ENCODE data around the gene ATP8A1. TPM values are rescaled to one million over a fixed set of nuclear protein-coding genes. Genes with fewer than 3 reads are reported as not detected.
A peak's percentile ranks its signal among the peaks of the same experiment; 100 is the strongest.

The ATP8A1 gene
- total RNA-seq, 1 donor, result 26.9 TPM

GRCh38 chr4:42579903-42580302 lies 77.0 kb downstream of the ATP8A1 start:
- no peak for DNase-seq (ENCODE audit: low read depth in 2 of 3, low spot score in 2 of 3)

- no peak for DNase-seq (ENCODE audit: low read depth in 2 of 3, low spot score in 2 of 3)
Measured at GRCh38 chr4:42578187-42578586, 78.7 kb downstream of the ATP8A1 start.

GRCh38 chr4:42574870-42575430 lies 82.0 kb downstream of the ATP8A1 start:
- DNase-seq (ENCODE audit: low read depth in 2 of 3, low spot score in 2 of 3), result no peak

- no peak for DNase-seq (ENCODE audit: low read depth in 2 of 3, low spot score in 2 of 3)
Measured at GRCh38 chr4:42573249-42573648, 83.7 kb downstream of the ATP8A1 start.

- DNase-seq (ENCODE audit: low read depth in 2 of 3, low spot score in 2 of 3), result no peak
Measured at GRCh38 chr4:42570221-42570620, 86.7 kb downstream of the ATP8A1 start.

- DNase-seq (ENCODE audit: low read depth in 2 of 3, low spot score in 2 of 3), result peak; percentile 37 to 86 (median 68)
Measured at GRCh38 chr4:42568610-42569207, 88.2 kb downstream of the ATP8A1 start.

GRCh38 chr4:42566835-42567234 lies 90.1 kb downstream of the ATP8A1 start:
- DNase-seq (ENCODE audit: low read depth in 2 of 3, low spot score in 2 of 3), result no peak

GRCh38 chr4:42562016-42562415 lies 94.9 kb downstream of the ATP8A1 start:
- no peak for DNase-seq (ENCODE audit: low read depth in 2 of 3, low spot score in 2 of 3)

GRCh38 chr4:42561031-42561430 lies 95.9 kb downstream of the ATP8A1 start:
- DNase-seq (ENCODE audit: low read depth in 2 of 3, low spot score in 2 of 3), result no peak

GRCh38 chr4:42560467-42560861 lies 96.4 kb downstream of the ATP8A1 start:
- no peak for DNase-seq (ENCODE audit: low read depth in 2 of 3, low spot score in 2 of 3)

- no peak for DNase-seq (ENCODE audit: low read depth in 2 of 3, low spot score in 2 of 3)
Measured at GRCh38 chr4:42558156-42558555, 98.7 kb downstream of the ATP8A1 start.

- DNase-seq (ENCODE audit: low read depth in 2 of 3, low spot score in 2 of 3), result no peak
Measured at GRCh38 chr4:42555828-42556227, 101.1 kb downstream of the ATP8A1 start.

- DNase-seq (ENCODE audit: low read depth in 2 of 3, low spot score in 2 of 3), result no peak
Measured at GRCh38 chr4:42554072-42554471, 102.8 kb downstream of the ATP8A1 start.

GRCh38 chr4:42549896-42550295 lies 107.0 kb downstream of the ATP8A1 start:
- DNase-seq (ENCODE audit: low read depth in 2 of 3, low spot score in 2 of 3), result no peak

- no peak for DNase-seq (ENCODE audit: low read depth in 2 of 3, low spot score in 2 of 3)
Measured at GRCh38 chr4:42547805-42548204, 109.1 kb downstream of the ATP8A1 start.

GRCh38 chr4:42543762-42544161 lies 113.1 kb downstream of the ATP8A1 start:
- no peak for DNase-seq (ENCODE audit: low read depth in 2 of 3, low spot score in 2 of 3)

GRCh38 chr4:42543126-42543525 lies 113.8 kb downstream of the ATP8A1 start:
- DNase-seq (ENCODE audit: low read depth in 2 of 3, low spot score in 2 of 3), result no peak

GRCh38 chr4:42541647-42542046 lies 115.3 kb downstream of the ATP8A1 start:
- no peak for DNase-seq (ENCODE audit: low read depth in 2 of 3, low spot score in 2 of 3)

- no peak for DNase-seq (ENCODE audit: low read depth in 2 of 3, low spot score in 2 of 3)
Measured at GRCh38 chr4:42533042-42533441, 123.9 kb downstream of the ATP8A1 start.

GRCh38 chr4:42531341-42532030 lies 125.4 kb downstream of the ATP8A1 start:
- peak in 1 of 3 donors; percentile 9 for DNase-seq (ENCODE audit: low read depth in 2 of 3, low spot score in 2 of 3)

GRCh38 chr4:42523066-42523718 lies 133.7 kb downstream of the ATP8A1 start:
- no peak for DNase-seq (ENCODE audit: low read depth in 2 of 3, low spot score in 2 of 3)
